Kidney (tissue), 14 donors: ENCODE measurements around the gene SHF. TPM values are rescaled to one million over a fixed set of nuclear protein-coding genes. Genes with fewer than 3 reads are reported as not detected.

Experiments used
- DNase-seq, 5 donors: peaks; one replicate each; pipeline ENCODE4 v3.0.0-alpha.2; 2013 to 2020
- FAIRE-seq: peaks from 2 replicates; lab custom pipeline; 2012; peaks lifted over from hg19 to GRCh38; lab: Jason Lieb, UNC
- H3K27ac ChIP-seq, 2 donors: one replicate each; pipeline ENCODE4 v1.7.0; 2013; ENCODE audit warnings: low read depth in 2 of 2, low read length in 2 of 2, inconsistent platforms in 1 of 2
- H3K27me3 ChIP-seq: one replicate; pipeline ENCODE4 v1.7.1; 2013; ENCODE audit warnings: low read length, inconsistent platforms; ENCODE audit not compliant: control insufficient read depth, insufficient read depth
- H3K36me3 ChIP-seq, 3 donors: one replicate each; pipeline versions ENCODE4 v1.7.0 to v1.7.1; 2013; ENCODE audit warnings: low read length in 3 of 3, control low read depth in 1 of 3, inconsistent platforms in 1 of 3; ENCODE audit not compliant: insufficient read depth in 3 of 3, control insufficient read depth in 2 of 3
- H3K4me1 ChIP-seq, 3 donors: one replicate each; pipeline versions ENCODE4 v1.7.0 to v1.7.1; 2013; ENCODE audit warnings: low read length in 3 of 3, inconsistent platforms in 1 of 3, low read depth in 1 of 3; ENCODE audit not compliant: control insufficient read depth in 2 of 3, insufficient read depth in 2 of 3
- H3K4me3 ChIP-seq, 3 donors: one replicate each; pipeline versions ENCODE4 v1.7.0 to v1.8.1; 2013; ENCODE audit warnings: low read length in 3 of 3, control low read depth in 1 of 3, inconsistent platforms in 1 of 3
- H3K9ac ChIP-seq, 3 donors: one replicate each; pipeline versions ENCODE4 v1.7.0 to v1.7.1; 2013; ENCODE audit warnings: low read length in 3 of 3, control low read depth in 1 of 3, inconsistent platforms in 1 of 3
- H3K9me3 ChIP-seq, 3 donors: one replicate each; pipeline versions ENCODE4 v1.7.0 to v1.7.1; 2013; ENCODE audit warnings: low read length in 3 of 3, control low read depth in 1 of 3, inconsistent platforms in 1 of 3; ENCODE audit not compliant: control insufficient read depth in 2 of 3, insufficient read depth in 1 of 3
- intact Hi-C: fragments of 100-400 bp; cut with DNase I; formaldehyde crosslinking; loops from one replicate; pipeline ENCODE4 v1.11.1; 2022
- polyA plus RNA-seq: library from polyadenylated mRNA; stranded (reverse); fragments of 350-450 nt; fragmentation: Illumina TruSeq; extraction: RNeasy Lipid Tissue Mini Kit (QIAGEN cat#74804); gene quantifications from one replicate; pipeline ENCODE4 v1.2.3, GENCODE V29; 2014; ENCODE audit warnings: low read depth, low replicate concordance; ENCODE audit not compliant: insufficient read depth
- total RNA-seq: library from RNA; stranded (reverse); fragmentation: NEBNext Ultra II Directional; extraction: Animal tissue kit (Norgen Biotek cat#: 25700); gene quantifications from one replicate; pipeline ENCODE4 v1.2.1, GENCODE V29; 2021
- TF ChIP-seq, protein P1 (sequence below): IDR thresholded peaks from 3 replicates; pipeline ENCODE4 v1.5.1; 2012; ENCODE audit warnings: mild to moderate bottlenecking, moderate library complexity, borderline replicate concordance; ENCODE audit not compliant: insufficient read depth; ENCODE audit errors: extremely low read depth
- donor health status: control.
- donor health status: control.
- donor health status: control.
- donor health status: control.
- donor health status: control.
- donor health status: DM: yes; HTN: yes; CAD: no.
- donor health status: Normal renal cell carcinoma (clear cell type).

Gene SHF
- total and polyA plus RNA-seq, 2 donors from 2014 or later, result 5.2 to 7.7 TPM

DNA sequence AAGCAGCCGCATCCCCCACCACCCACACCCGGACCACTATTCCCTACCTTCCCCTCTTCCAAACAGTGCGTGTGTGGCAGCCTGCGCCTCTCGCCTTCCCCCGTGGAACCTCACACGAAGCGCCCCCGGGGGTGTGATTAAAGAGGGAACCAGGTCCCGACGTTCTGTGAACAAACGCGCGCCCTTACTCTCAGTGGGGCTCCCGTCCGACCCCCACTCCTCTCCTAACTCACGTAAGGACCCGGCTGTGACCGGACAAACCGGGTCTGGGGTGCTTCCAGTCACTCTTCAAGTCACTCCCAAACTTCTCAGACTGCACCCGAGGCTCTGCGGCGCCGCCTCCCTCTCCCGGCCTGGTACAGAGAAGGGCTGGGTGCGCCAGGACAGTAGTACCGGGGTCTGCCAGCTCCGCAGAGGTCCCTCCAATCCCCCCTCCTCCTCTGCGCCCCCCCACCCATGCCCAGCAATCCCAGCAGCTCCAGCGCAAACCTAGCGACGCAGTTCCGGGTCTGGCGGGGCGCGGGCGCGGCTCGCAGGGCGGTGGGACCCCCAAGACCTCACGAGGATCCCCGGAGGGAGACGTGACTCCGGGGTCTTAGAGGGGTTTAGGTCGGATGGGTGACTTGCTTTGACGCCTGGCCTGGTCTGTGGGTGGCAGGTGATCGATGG is 58.7 kb downstream of the SHF start:
- FAIRE-seq (no peak), DNase-seq (peak in 2 of 5 donors; percentile 57 to 64)
- Histone ChIP-seq H3K27ac (no peak overlapping the region), H3K27me3 (peaks cover 18% of the 10 kb centered on the region), H3K36me3 (no peaks in the 10 kb centered on the region), H3K9ac (no peak overlapping the region), H3K9me3 (no peaks in the 10 kb centered on the region), H3K4me3 (no peak overlapping the region), H3K4me1 (peaks cover 0 to 2% (median 0%) of the 10 kb centered on the region in 3 donors)
- intact Hi-C loops, result no loop called here
- TF ChIP-seq, protein P1, sequence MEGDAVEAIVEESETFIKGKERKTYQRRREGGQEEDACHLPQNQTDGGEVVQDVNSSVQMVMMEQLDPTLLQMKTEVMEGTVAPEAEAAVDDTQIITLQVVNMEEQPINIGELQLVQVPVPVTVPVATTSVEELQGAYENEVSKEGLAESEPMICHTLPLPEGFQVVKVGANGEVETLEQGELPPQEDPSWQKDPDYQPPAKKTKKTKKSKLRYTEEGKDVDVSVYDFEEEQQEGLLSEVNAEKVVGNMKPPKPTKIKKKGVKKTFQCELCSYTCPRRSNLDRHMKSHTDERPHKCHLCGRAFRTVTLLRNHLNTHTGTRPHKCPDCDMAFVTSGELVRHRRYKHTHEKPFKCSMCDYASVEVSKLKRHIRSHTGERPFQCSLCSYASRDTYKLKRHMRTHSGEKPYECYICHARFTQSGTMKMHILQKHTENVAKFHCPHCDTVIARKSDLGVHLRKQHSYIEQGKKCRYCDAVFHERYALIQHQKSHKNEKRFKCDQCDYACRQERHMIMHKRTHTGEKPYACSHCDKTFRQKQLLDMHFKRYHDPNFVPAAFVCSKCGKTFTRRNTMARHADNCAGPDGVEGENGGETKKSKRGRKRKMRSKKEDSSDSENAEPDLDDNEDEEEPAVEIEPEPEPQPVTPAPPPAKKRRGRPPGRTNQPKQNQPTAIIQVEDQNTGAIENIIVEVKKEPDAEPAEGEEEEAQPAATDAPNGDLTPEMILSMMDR, result no peak

DNA sequence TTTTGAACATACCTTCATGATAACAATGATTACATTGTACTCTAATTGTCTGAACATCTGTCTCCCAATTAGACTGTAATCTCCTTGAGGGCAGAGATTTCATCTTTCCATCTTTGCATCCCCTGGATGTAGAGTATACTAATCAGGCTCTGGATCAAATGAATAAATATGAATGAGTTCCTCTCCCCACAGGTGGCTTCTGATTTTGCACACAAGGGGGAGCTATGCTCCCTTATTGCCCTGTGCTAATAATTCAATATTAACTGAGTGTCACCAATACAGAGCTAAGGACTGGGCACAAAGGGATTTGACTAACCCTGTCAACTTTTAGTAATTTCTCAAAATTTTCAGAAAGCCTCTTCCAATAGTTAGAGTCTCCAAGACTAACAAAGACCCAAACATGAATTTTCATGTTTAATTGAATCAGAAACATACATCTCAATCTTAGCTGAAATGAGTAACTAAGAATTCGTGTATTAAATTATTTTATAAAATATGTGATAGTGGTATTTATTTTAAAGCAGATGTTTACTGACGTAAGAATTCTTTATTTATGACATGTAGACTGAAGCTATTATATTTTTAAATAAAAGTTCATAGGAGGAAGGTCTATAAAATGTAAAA is 61.1 kb downstream of the SHF start:
- intact Hi-C loops, result no loop called here
- Histone ChIP-seq H3K36me3 (no peaks in the 10 kb centered on the region), H3K27me3 (peaks cover 18% of the 10 kb centered on the region), H3K9ac (no peak overlapping the region), H3K4me3 (no peak overlapping the region), H3K27ac (no peak overlapping the region), H3K9me3 (no peaks in the 10 kb centered on the region), H3K4me1 (peaks cover 0 to 2% (median 0%) of the 10 kb centered on the region in 3 donors)
- TF ChIP-seq, protein P1, result peak; percentile 48
- DNase-seq (no peak), FAIRE-seq (peak; percentile 35)

DNA sequence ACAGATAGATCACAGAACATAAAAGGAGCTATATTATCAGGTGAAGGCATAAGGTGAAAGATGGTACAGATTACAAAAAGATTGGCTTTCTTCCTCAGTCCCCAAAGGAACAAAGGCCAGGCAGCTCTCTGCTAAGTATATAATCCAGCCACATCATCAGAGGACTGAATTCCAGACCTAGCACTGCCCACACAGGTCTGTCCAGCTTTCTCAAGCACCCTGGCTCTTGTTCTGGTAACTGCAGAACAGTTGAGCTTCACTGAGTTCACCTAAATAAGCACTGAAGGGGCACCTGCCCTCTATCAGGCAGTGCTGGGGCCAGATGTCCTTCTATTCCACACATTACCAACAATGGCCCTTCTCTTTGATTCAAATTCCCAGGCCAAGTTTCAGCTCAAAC is 64.4 kb downstream of the SHF start:
- Histone ChIP-seq H3K27me3 (peaks cover 7% of the 10 kb centered on the region), H3K4me1 (no peaks in the 10 kb centered on the region), H3K9me3 (no peaks in the 10 kb centered on the region), H3K9ac (no peak overlapping the region), H3K27ac (no peak overlapping the region), H3K36me3 (no peaks in the 10 kb centered on the region), H3K4me3 (no peak overlapping the region)
- FAIRE-seq (no peak), DNase-seq (no peak)
- intact Hi-C loops, result no loop called here
- TF ChIP-seq, protein P1, result no peak
